Smooth muscle cell of the brain vasculature (primary cell): ENCODE data around the gene FAM13A.
"Not testable (repeated sequence)": the region's sequence is repeated elsewhere in the genome, so short reads cannot be mapped to it uniquely, and the experiment has no call there.

Source experiments
- DNase-seq: peaks from one replicate; pipeline ENCODE4 v3.0.0-alpha.2; 2012; ENCODE audit warnings: low read depth, low spot score

FAM13A gene

DNA sequence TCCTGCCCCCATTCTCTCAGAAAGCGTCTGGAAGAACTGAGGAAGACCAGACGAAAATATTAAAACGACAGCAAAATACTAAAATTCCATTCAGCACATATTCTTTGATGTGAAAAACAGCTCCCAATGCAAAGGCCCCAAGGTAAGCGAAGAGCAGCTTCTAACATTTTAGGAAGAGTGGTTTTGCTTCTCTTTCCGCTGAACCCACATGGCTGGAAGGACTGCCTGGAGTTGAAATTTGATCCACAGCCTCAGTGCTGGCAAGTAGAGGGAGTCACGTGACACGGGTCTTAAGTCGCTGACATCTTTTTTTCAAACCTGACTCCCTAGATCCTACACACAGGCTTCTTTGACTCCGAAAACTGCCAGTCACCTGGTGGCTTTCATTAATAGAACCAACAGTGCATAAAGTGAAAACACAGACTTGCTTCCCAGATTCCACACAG, at the start of gene FAM13A:
Gene FAM13A, minus strand, starts transcription at position 233 of the 446 bp plus-strand sequence. Its CDS starts 221 bp downstream, at position 12.
- DNase-seq = peak; percentile 90

DNA sequence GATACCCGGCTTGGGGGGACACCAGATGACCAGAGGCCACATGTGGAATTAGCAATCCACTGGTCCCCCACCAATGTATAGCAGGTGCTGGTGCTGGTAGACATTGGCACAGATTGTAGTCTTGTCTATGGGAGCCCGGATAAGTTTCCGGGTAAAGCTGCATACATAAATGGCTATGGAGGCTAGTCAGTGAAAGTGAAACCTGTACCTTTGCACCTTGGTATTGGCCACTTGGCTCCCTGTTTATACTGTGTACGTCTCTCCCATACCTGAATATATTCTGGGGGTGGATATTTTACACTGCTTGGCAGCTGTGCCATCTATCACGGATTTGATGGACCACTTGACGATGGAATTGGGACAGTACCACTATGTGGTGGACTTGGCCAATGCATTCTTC, 48.7 kb upstream of the FAM13A start:
- DNase-seq = no peak

DNA sequence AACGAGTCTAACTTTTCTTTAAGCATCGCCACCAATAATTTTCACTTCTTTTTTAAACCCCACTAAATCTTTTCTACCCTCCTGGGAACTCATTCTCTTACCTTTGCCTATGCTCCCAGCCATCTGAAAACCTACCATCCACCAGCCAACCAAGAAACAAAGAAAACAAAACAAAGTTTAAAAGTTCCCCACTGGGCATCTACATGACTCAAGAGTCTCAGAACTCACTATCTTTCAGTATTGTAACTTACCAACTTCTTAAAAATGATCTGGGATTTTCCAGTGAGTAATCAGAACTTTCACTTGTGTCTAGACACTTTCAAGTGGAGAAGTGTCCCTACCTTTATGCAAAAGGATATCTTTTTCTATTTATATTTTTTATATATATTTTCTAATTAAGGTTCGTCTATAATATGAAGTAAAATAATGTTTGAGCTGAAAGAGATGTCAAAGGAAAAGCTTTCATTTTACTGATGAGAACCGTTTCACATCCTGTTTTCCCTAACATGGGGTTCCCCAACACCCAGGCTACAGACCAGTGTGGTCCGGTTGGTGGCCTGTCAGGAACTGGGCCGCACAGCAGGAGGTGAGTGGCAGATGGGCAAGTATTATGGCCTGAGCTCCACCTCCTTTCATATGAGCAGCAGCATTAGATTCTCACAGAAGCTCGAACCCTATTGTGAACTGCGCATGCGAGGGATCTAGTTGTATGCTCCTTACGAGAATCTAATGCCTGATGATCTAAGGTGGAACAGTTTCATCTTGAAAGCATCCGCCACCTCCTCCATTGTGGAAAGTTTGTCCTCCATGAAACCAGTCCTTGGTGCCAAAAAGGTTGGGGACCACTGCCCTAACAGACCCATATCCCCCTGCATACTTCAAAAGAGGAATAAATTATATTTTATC, 44.5 kb upstream of the FAM13A start:
- DNase-seq = no peak

DNA sequence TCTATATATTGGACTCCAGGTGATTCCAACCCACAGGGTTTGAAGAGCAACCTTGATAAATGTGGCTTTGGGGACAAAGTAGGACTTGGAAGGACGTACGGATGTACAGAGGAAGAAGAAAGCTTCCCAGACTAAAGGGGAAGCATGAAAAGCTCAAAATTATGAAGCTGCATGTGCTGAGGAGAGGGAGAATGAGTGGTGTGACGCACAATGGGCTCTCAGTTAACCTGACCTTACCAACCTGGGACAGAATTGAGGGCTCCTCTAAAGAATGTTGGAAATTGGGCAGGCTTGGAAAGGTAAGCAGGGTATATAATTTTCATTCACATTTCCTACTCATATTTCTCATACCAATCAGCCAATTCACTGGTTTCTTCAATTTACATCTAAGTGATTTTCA, 43.9 kb upstream of the FAM13A start:
- no peak for DNase-seq

DNA sequence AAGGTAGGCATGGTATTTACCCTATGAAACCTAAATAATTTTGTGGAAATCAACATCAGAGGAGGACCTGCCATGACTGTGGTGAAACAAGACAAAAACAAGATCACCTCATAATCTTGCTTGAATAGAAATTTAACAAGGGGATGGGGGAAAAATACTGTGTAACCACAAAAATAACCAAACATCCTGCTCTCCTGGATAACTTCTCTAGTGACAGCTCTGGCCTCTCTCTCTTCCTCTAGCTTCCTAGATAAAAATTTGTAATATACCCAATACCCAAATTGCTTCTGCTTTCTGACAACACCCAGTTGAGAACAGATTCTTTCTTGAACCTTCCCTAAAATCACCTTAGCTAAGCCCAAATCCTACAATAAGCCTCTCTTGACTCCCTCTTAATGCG, 42.5 kb upstream of the FAM13A start:
- DNase-seq = no peak

DNA sequence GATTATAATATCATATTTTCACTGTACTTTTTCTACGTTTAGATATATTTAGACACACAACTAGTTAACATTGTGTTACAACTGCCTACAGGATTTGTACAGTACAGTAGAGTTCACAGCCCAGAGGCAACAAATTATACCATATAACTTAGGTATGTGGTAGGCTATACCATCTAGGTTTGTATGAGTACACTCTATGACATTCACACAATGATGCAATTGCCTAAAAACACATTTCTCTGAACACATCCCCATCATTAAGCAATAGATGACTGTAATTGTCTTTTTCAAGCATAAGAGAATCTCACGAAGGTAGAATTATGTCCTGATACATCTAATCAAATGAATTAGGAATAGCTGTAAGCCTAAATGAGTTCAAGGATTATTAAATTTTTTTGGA, 42.0 kb upstream of the FAM13A start:
- no peak for DNase-seq

DNA sequence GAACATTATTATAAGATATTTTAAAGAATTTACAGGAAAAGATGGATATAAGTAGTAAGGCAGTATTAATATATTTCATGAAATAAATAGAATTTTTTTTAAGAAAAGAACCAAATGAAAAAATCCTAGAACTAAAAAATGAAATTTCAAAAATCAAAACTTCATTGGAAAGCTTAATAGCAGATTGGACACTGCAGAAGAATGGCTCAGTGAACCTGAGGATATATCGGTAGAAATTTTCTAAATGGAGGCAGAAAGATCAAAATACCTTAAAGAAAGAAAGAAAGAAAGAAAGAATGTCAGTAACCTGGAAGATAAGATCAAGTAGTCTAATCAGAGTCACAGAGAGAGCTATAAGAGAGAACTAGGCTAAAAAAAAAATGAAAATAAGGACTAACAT, 21.3 kb upstream of the FAM13A start:
- DNase-seq = no peak

DNA sequence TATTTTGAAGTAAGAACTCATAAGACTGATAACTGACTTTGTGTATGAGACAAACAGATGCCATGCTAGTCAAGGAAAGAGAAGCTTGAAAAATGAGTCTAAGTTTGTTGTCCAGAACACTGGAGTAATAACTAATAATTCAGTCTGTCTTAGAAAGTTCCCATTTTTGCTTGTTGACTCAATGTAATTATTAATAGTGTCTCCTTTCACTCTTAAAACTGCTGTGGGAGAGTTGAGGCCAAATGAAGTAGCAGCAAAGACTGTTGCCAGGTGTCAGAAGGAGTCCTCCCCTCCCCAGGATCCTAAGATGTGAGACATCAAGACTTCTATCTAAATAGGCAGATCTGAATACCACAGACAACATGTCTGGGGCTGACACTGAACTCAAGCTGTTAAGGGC, 20.8 kb upstream of the FAM13A start:
- DNase-seq = no peak

DNA sequence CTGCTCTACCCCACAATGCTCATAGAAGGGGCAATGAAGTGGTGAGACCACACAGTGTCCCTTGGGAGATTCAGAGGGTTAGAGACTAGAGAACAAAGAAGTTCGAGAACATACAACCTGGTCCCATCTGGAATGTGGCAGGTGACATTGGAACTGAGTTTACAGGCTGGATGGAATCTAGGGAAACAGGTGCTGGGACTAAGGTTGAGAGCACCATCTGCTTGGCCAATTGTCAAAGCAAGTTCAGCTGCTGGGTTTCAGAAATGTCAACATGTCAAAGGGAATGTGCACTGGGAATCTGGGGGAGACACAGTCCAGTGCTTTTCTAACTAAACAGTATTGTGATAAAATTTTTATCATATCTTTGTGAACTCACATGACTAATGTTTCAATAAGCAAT, 15.9 kb upstream of the FAM13A start:
- DNase-seq = no peak

DNA sequence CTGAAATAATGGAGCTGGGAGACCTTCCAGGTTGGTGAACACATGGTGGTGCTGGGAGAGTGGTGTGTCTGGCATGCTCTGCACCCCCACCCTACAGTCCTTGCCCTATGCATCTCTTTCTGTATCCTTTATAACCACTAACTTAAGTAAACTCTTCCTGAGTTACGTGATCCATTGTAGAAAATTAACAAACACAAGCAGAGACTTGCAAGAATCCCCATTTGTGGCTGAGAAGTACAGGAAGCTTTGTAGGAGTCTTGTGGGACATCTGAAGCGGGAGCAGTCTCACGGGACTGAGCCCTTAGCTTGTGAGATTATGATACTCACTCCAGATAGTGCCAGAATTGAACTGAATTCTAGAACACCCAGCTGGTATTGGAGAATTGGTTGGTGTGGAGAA, 14.3 kb upstream of the FAM13A start:
- DNase-seq = no peak

DNA sequence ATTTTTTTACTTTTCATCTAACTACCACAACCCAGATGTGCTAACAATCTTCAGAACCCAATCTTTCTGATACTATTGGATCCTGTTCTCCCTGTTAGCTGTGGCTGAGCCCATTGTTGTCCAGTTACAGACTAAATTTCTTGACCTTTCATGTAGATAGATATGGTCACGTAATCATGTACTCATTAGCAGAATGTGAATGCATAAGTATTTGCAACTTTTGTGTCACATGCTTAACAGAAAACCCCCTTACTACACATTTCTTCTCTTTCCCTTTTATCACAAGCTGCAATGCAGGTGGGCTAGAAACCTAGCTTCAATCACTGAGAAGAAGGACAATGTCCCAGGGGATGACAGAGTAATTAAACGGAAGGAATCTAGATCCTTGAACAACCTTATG, 13.1 kb upstream of the FAM13A start:
- DNase-seq = no peak

DNA sequence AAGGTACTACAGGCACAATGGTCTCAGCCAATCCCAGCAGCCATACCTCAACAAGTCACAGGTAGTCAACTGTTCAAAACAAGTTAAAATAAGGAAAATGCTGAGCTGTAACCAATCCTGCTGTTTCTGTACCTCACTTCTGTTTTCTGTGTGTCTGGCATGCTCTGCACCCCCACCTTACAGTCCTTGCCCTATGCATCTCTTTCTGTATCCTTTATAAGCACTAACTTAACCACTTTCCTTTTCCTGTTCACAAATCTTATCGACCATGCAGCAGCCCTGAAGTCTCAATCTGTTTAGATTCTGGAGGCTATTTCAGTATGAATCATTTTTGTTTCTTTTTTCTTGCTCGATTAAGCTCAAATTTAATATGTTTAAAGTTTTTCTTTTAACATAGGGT, 12.5 kb upstream of the FAM13A start:
- no peak for DNase-seq

DNA sequence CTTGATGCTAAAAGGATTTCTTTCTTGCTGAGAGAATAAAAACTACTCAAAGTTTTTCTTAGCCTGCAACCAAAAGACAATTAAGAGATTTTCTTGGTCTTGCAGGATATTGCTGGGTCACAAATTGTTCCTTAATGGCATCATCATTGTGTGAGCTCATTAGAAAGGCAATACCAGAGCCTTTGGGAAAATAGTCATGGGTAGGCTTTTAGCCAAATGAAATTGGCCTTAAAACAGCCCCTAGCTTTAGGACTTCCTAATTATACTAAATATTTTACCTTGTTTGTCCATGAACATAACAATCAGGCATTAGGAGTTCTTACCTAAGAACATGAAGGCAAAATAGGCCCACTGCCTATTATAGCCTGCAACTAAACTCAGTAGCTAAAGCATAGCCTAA, 10.4 kb upstream of the FAM13A start:
- no peak for DNase-seq

DNA sequence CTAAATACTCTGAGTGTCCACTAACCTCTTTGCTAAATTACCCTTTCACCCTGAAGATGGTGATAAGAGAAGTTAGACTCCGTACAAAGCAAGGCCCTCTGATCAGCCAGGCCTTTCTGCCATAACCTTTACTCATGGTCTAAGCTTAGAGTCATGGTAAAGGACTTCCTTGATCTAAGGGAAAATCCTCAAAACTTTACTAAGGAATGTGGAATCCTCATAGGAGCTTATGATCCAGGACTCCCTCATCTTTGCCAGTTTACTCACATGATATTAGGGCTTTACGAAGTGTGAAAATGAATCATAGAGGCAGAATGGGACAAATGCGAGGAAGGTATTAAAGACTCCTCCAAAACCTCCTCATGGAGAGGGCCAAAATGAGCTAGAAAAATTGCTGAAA, 7.9 kb upstream of the FAM13A start:
- no peak for DNase-seq

DNA sequence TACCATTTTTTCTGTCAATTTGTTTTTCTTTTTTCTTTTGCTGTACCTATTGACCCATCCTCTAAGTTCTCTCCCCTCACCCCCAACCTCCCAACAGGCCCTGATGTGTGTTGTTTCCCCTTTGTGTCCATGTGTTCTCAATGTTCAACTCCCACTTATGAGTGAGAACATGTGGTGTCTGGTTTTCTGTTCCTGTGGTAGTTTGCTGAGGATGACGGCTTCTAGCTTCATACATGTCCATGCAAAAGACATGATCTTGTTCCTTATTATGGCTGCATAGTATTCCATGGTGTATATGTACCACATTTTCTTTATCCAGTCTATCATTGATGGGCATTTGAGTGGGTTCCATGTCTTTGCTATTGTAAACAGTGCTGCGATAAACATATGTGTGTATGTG, 859 bp upstream of the FAM13A start:
- DNase-seq = not testable (repeated sequence)

DNA sequence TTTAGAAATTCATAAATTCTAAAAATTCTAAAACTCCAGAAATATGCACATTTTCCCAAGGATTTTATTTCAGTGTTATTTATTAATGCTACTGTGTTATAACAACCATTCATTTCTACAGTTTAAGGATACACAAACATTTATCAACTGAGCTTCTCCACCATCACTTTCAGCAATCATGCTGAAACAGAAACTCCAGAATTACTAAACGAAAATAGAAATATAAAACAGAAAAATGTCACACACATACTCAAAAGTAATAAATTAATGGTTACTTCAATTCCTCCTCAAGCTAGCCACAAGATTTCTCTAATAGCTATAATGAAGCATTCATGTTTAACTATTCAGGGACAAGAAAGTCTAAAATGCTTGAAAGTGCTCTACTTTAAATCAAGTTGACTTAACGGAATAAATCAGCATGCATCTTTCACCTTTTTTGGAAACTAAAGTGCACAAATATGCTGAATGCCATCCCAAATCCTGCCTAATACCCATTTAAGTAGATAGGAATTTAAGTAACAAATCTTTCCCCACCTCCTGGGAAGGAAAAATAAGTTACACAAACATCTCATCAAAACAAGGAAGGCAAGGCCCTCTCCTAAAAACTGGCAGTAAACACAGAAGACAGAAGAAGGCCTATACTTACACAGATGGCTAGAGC, 563 bp downstream of the FAM13A start:
- no peak for DNase-seq

DNA sequence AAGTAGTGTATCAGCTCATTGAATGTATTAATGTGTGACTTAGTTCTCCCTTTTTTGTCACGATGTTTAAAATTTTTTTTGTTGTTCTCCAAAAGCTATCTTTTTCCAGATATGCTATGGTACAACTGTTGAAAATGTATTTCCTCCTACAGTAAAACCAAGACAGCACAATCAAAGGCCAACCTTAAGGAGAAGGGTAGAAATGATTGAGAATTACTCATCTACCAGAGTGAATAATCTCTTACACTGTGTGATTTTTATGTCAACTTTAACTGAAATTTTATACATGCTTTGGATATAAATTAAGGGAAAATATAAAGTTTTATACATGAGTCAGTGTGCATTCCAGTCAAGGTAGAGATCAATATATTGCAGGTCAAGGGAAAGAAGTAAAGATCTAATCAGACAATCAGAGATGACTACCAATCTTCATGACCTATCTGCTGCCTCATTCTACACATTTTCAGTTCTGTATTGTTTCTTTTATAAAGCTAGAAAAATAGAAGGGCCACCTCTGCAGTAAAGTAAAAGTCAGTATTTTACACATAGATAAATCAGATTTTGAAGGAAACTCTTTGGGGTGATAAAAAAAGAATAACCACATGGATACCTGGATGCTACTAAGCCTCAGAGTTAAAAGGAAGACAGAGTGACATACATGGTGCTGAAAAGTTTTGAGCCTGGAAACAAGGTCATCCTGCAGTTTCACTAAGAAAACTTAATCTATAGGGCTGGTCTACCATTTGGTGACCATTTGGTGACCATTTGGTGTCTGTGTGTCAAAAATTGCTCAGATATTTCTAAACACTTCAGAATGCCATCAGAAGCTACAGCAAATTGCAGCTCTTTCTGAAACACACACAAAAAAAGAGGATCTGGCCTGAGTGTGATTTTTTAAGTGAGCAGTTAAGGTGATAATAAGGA, 1.6 kb downstream of the FAM13A start:
- DNase-seq = no peak

DNA sequence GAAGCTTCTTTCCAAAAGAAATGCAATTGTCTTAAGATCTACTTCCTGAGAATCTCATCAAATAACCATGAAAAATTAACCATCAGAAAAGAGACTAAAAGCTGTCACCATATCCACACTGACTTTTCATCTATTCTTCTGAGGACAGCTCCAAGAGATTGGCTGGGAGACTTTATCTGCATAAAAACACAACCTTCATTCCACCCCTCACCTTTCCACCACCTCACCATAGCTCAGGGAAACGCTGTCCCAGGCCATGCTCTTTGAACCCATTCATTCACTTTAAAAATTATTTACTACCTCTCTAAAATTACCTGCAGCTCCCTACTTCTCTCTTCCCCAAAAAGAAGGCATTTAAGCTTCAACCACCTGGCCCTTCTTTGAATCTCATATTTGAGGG, 2.4 kb downstream of the FAM13A start:
- no peak for DNase-seq

DNA sequence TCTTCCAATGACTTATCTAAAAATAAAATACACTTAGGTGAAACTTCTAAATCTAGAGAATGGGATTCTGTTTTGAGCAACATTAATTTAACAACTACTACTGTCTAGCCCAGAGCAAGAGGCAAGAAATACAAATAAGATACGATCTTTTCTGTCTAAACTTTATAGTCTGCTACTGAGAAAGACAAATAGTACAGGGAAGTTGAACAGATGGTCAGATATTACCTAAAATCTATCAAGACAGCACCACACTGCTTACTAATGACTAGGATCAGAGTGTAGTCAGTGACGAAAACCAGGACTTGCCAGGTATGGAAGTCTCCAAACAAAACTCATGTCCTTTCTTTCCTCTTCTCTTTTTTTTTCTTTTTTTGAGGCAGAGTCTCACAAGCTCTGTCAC, 7.1 kb downstream of the FAM13A start:
- DNase-seq = no peak

DNA sequence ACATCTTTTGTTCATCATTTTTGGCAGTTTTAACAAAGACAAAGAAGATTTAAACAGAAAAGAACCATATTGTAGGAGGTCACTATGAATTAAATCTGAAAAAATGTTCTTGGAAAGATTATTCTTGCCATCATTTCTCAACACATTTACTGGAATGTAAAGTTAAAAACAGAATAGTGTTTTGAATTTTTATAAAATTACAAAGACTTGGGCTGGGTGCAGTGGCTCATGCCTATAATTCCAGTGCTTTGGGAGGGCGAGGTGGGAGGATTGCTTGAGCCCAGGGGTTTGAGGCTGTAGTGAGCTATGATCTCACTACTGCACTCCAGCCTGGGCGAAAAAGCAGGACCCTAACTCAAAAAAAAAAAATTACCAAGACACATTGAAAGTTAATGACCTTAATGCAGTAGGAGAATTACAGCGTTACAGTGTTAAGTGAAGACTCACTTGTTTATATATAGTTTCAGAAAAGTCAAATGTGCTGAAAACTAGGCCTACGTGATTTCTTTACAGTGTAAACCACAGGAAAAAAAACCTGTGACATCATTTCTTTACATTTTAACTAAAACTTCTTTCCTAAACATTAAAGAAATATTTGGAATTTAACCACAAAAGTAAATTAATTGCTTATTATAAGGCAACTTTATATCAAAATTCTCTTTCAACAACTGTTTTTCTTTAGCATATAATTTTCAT, 7.9 kb downstream of the FAM13A start:
- no peak for DNase-seq

DNA sequence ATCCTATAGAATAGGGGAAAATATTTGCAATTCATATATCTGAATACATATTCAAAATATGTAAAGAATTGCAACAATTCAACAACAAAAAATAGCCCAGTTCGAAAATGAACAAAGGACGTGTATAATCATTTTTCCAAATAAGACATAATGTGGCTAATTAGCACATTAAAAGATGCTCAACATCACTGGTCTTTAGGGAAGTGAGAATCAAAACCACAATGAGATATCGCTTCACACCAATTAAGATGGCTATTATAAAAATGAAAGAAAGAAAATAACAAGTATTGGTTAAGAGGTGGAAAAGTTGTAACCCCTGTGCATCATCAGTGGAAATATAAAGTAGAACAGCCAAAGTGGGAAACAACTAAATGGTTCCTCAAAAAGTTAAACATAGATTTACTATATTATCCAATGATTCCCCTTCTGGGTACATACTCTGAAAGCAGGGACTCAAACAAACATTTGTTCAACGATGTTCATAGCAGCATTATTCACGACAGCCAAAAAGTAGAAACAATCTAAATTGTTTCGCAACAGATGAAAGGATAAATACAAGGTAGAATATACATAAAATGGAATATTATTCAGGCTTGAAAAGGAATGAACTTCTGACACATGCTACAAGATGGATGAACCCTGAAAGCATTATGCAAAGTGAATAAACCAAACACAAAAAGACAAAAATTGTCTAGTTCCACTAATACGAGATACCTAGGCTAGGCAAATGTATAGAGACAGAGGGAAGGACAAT, 12.7 kb downstream of the FAM13A start:
- DNase-seq = no peak
